B cell (primary cell): ENCODE measurements around the gene HOXD1. TPM values are rescaled to one million over a fixed set of nuclear protein-coding genes. Genes with fewer than 3 reads are reported as not detected.

Experiments
- ATAC-seq: fragments of 200-7000 bp; cut with Tn5 transposase; one replicate; pipeline ENCODE4 v1.10.0; 2021; ENCODE audit warnings: low read depth, mild to moderate bottlenecking, moderate number of reproducible peaks, moderate library complexity
- CTCF ChIA-PET: fragments of 350-600 bp; sonication (Branson Sonifier 250); formaldehyde crosslinking; loops from one replicate; lab custom pipeline; 2021; ENCODE audit warnings: antibody characterized with exemption, inconsistent platforms; lab: Charles Lee
- POLR2A ChIA-PET: fragments of 350-600 bp; sonication (Branson Sonifier 250); formaldehyde crosslinking; loops from one replicate; lab custom pipeline; 2021; ENCODE audit warnings: antibody characterized with exemption; lab: Charles Lee
- DNase-seq: peaks from one replicate; pipeline ENCODE4 v3.0.0; 2013
- H2AFZ ChIP-seq: 2 replicates; pipeline ENCODE4 v1.6.1; 2012; ENCODE audit warnings: mild to moderate bottlenecking, low read depth, low read length; ENCODE audit not compliant: insufficient read depth, poor library complexity, severe bottlenecking
- H3K27ac ChIP-seq, 2 donors: 1 replicate in 1 of 2; 2 replicates in 1 of 2; pipeline ENCODE4 v1.5.1; 2012 to 2013; ENCODE audit warnings: low read length in 2 of 2, mild to moderate bottlenecking in 2 of 2, moderate library complexity in 1 of 2
- H3K27me3 ChIP-seq, 4 experiments: fragments of 200-600 bp in 1 of 4; sonication (generic) in 1 of 4; replicated peaks in 1 of 4; 1 replicate in 2 of 4; 2 replicates in 2 of 4; pipeline versions ENCODE4 v1.6.1 to v1.7.0; 2013 to 2016; ENCODE audit warnings: low read length in 3 of 4, mild to moderate bottlenecking in 2 of 4, mixed read lengths in 1 of 4, moderate library complexity in 1 of 4; ENCODE audit not compliant: insufficient read depth in 4 of 4, control insufficient read depth in 3 of 4; ENCODE audit errors: control extremely low read depth in 1 of 4
- H3K36me3 ChIP-seq, 2 experiments: replicated peaks in 1 of 2; 1 replicate in 1 of 2; 2 replicates in 1 of 2; pipeline versions ENCODE4 v1.6.1 to v1.7.1; 2013; ENCODE audit warnings: low read length in 1 of 2; ENCODE audit not compliant: insufficient read depth in 2 of 2, control insufficient read depth in 1 of 2; ENCODE audit errors: control extremely low read depth in 1 of 2, extremely low read depth in 1 of 2
- H3K4me1 ChIP-seq, 2 donors: fragments of 200-600 bp in 1 of 2; sonication (generic) in 1 of 2; 1 replicate in 1 of 2; 2 replicates in 1 of 2; pipeline versions ENCODE4 v1.5.1 to v1.6.1; 2013 to 2017; ENCODE audit warnings: low read length in 2 of 2; ENCODE audit not compliant: control insufficient read depth in 2 of 2, insufficient read depth in 2 of 2
- H3K4me2 ChIP-seq: replicated peaks from 2 replicates; pipeline ENCODE3; 2012; ENCODE audit warnings: mild to moderate bottlenecking, low read depth, low read length; ENCODE audit not compliant: poor library complexity, severe bottlenecking
- H3K4me3 ChIP-seq, 5 experiments: fragments of 200-600 bp in 1 of 5; sonication (generic) in 1 of 5; 1 replicate in 3 of 5; 2 replicates in 2 of 5; pipeline versions ENCODE4 v1.5.1 to v1.7.0; 2011 to 2016; ENCODE audit warnings: low read length in 4 of 5, mild to moderate bottlenecking in 4 of 5, low read depth in 2 of 5, control low read depth in 1 of 5, moderate library complexity in 1 of 5; ENCODE audit not compliant: insufficient read depth in 1 of 5; ENCODE audit errors: control extremely low read depth in 1 of 5, extremely low read depth in 1 of 5
- H3K79me2 ChIP-seq: fragments of 200-600 bp; sonication (generic); one replicate; pipeline ENCODE4 v1.6.0; 2016; ENCODE audit warnings: low read length; ENCODE audit not compliant: control insufficient read depth, insufficient read depth
- H3K9ac ChIP-seq: fragments of 200-600 bp; sonication (generic); 2 replicates; pipeline ENCODE4 v1.6.1; 2017; ENCODE audit warnings: mild to moderate bottlenecking, low read length, moderate library complexity
- H3K9me3 ChIP-seq, 3 donors: one replicate each; pipeline versions ENCODE4 v1.6.1 to v1.7.1; 2013; ENCODE audit warnings: low read length in 2 of 3; ENCODE audit not compliant: control insufficient read depth in 2 of 3, insufficient read depth in 1 of 3; ENCODE audit errors: control extremely low read depth in 1 of 3
- H4K20me1 ChIP-seq: 2 replicates; pipeline ENCODE4 v1.6.0; 2012; ENCODE audit warnings: mild to moderate bottlenecking, low read length; ENCODE audit not compliant: insufficient read depth, control insufficient read depth, poor library complexity, severe bottlenecking
- H3K27ac Mint-ChIP-seq: one replicate; pipeline ENCODE4 v1.8.0; 2021; ENCODE audit warnings: mixed read lengths
- H3K27me3 Mint-ChIP-seq: one replicate; pipeline ENCODE4 v1.8.0; 2021; ENCODE audit warnings: mixed read lengths
- H3K4me1 Mint-ChIP-seq: one replicate; pipeline ENCODE4 v1.8.0; 2021; ENCODE audit warnings: mixed read lengths
- H3K4me3 Mint-ChIP-seq: one replicate; pipeline ENCODE4 v1.8.0; 2021; ENCODE audit warnings: mixed read lengths
- H3K9me3 Mint-ChIP-seq: one replicate; pipeline ENCODE4 v1.8.0; 2022; ENCODE audit warnings: mixed read lengths; ENCODE audit not compliant: insufficient read depth
- CTCF ChIP-seq: fragments of 200-600 bp; IDR thresholded peaks from one replicate; pipeline ENCODE4 v1.8.0; 2022; ENCODE audit warnings: antibody characterized with exemption, mild to moderate bottlenecking
- EZH2 ChIP-seq: IDR thresholded peaks from 2 replicates; pipeline ENCODE4 v1.6.1; 2012; ENCODE audit warnings: borderline replicate concordance, low read depth, mild to moderate bottlenecking, moderate library complexity, low read length; ENCODE audit not compliant: insufficient read depth, poor library complexity, severe bottlenecking
- WGBS: methylation state at CpG from one replicate; pipeline ENCODE4 v1.1.5; 2013; ENCODE audit warnings: missing lambda C conversion rate; ENCODE audit not compliant: insufficient coverage; 5-methylcytosine and 5-hydroxymethylcytosine counted together
- intact Hi-C: fragments of 100-400 bp; cut with micrococcal nuclease; formaldehyde crosslinking; loops from one replicate; pipeline ENCODE4 v1.10.0; 2022
- polyA plus RNA-seq: library from polyadenylated mRNA; depleted of rRNA; stranded (reverse); fragments of >200 nt; gene quantifications from 2 replicates; pipeline ENCODE4 v1.2.3, GENCODE V29; 2012
- total RNA-seq, 2 donors: library from RNA; stranded (reverse); fragments of 120-200 nt in 1 of 2; gene quantifications; 1 replicate in 1 of 2; 2 replicates in 1 of 2; pipeline versions ENCODE4 v1.2.3 to v1.2.4, GENCODE V29; 2013 to 2022

HOXD1 gene
- total and polyA plus RNA-seq, 2 donors (not counting 1 experiment from before 2014, with no cell fraction given) = not detected

- POLR2A ChIA-PET = no interaction called here
- H3K79me2 ChIP-seq = no peaks in the 10 kb centered on the region
- H3K27me3 ChIP-seq = peaks cover 0 to 84% (median 45%) of the 10 kb centered on the region in 4 experiments
- WGBS = 37% methylated on average over 6 of the region's 8 CpGs
- H3K36me3 ChIP-seq = no peaks in the 10 kb centered on the region
- H3K4me1 ChIP-seq = peaks cover 8 to 14% of the 10 kb centered on the region in 2 donors
- H3K4me1 Mint-ChIP-seq = peaks cover 3% of the 10 kb centered on the region
- peak overlapping the region; percentile 20 for H3K27ac Mint-ChIP-seq
- H3K9me3 Mint-ChIP-seq = peaks cover 2% of the 10 kb centered on the region
- H3K27ac ChIP-seq = no peak overlapping the region
- H3K4me3 ChIP-seq = no peak overlapping the region
- peaks cover 0 to 43% (median 0%) of the 10 kb centered on the region in 3 donors for H3K9me3 ChIP-seq
- no peak for TF ChIP-seq EZH2
- TF ChIP-seq CTCF = no peak
- H4K20me1 ChIP-seq = no peaks in the 10 kb centered on the region
- H2AFZ ChIP-seq = no peak overlapping the region
- no peak for ATAC-seq
- CTCF ChIA-PET = interaction anchor here (1.6 kb wide), 1 partner anchor 59 kb away, joined by 3 read pairs; no protein-coding TSS in a partner anchor
- no peak overlapping the region for H3K4me3 Mint-ChIP-seq
- intact Hi-C loops = no loop called here
- no peak overlapping the region for H3K4me2 ChIP-seq
- H3K27me3 Mint-ChIP-seq = peaks cover 63% of the 10 kb centered on the region
- no peak overlapping the region for H3K9ac ChIP-seq
- DNase-seq = peak; percentile 9
Measured at GRCh38 chr2:176156301-176156806, 32.1 kb upstream of the HOXD1 start.

- H4K20me1 ChIP-seq = no peaks in the 10 kb centered on the region
- H3K79me2 ChIP-seq = no peaks in the 10 kb centered on the region
- peaks cover 2% of the 10 kb centered on the region for H3K9me3 Mint-ChIP-seq
- H3K27ac ChIP-seq = no peak within 1 kb of the TSS
- peak within 1 kb of the TSS; percentile 30 for H3K4me2 ChIP-seq
- intact Hi-C loops = no loop called here
- H3K4me1 Mint-ChIP-seq = peaks cover 3% of the 10 kb centered on the region
- H3K4me3 ChIP-seq = no peak within 1 kb of the TSS
- H2AFZ ChIP-seq = no peak within 1 kb of the TSS
- peak within 1 kb of the TSS; percentile 41 for H3K4me3 Mint-ChIP-seq
- ATAC-seq = no peak
- H3K27ac Mint-ChIP-seq = peak within 1 kb of the TSS; percentile 20
- no peak within 1 kb of the TSS for H3K9ac ChIP-seq
- DNase-seq = peak; percentile 13
- peaks cover 67% of the 10 kb centered on the region for H3K27me3 Mint-ChIP-seq
- peaks cover 0 to 84% (median 46%) of the 10 kb centered on the region in 4 experiments for H3K27me3 ChIP-seq
- no peaks in the 10 kb centered on the region for H3K36me3 ChIP-seq
- POLR2A ChIA-PET = no interaction called here
- H3K9me3 ChIP-seq = peaks cover 0 to 43% (median 0%) of the 10 kb centered on the region in 3 donors
- CTCF ChIA-PET = interaction anchor here (1.6 kb wide), 1 partner anchor 59 kb away, joined by 3 read pairs; no protein-coding TSS in a partner anchor
- peaks cover 8 to 14% of the 10 kb centered on the region in 2 donors for H3K4me1 ChIP-seq
- TF ChIP-seq EZH2 (no peak), CTCF (no peak)
- WGBS = 10% methylated on average over 24 of the region's 48 CpGs
Measured at GRCh38 chr2:176156807-176157498, 31.5 kb upstream of the HOXD1 start, which contains the start of gene HOXD3. Gene HOXD3, plus strand, starts transcription at chr2:176157307. Its CDS starts 11,808 bp downstream, at chr2:176169115.
